NCI-H128 (cell line): ENCODE data around the gene CGB7.
"Not testable (repeated sequence)": the region's sequence is repeated elsewhere in the genome, so short reads cannot be mapped to it uniquely, and the experiment has no call there.

Experiments
- DNase-seq: peaks from one replicate; lab custom pipeline; 2025; ENCODE audit not compliant: unreplicated experiment; lab: John Stamatoyannopoulos, UW

CGB7 gene

DNA sequence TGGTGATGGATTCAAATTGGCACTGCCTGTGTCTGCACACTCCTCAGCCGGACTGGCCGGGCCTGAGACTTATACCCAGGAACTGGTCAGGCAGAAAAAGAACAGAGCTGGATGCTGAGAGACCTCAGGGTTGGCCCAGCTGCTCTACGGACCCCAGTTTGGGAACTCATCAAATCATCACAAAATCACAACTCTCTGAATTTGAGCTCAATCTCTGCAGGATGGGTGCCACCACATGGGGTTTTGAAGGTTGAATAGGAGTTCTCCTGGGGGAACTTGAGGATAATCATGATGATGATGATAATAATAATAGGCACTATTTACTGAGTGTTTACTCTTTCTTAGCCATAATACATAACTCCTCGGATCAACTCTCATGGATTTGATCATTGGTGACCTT lies 14.9 kb downstream of the CGB7 start:
- not testable (repeated sequence) for DNase-seq

DNA sequence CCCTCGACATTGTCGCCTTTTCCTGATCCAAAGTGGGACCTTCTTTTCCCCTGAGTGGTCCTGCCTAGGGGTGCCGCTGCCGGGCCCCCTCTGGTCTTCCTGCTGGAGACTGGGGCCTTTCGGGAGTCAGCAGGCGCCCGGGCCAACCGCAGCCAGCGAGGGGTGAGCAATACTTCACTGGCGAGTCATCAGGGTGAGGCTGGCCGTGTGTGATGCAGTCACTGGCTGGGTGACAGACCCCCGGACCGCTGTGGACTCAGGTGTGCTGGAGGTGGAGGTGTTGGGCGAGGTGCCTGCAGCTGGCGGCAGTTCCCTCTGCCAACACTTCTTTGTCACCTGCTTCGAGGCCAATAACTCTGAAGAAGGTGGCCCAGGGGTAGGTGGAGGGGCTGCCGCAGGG lies 15.4 kb downstream of the CGB7 start:
- no peak for DNase-seq

- DNase-seq, result not testable (repeated sequence)
Observed at GRCh38 chr19:49039736-49040135, 17.8 kb downstream of the CGB7 start.

GRCh38 chr19:49038557-49039276 lies 18.8 kb downstream of the CGB7 start:
- not testable (repeated sequence) for DNase-seq

DNA sequence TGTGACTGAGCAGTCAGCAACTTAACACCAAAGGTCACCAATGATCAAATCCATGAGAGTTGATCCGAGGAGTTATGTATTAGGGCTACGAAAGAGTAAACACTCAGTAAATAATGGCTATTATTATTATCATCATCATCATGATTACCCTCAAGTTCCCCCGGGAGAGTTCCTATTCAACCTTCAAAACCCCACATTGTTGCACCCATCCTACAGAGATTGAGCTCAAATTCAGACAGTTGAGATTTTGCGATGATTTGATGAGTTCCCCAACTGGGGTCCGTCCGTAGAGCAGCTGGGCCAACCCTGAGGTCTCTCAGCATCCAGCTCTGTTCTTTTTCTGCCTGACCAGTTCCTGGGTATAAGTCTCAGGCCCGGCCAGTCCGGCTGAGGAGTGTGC lies 19.4 kb downstream of the CGB7 start:
- not testable (repeated sequence) for DNase-seq

DNA sequence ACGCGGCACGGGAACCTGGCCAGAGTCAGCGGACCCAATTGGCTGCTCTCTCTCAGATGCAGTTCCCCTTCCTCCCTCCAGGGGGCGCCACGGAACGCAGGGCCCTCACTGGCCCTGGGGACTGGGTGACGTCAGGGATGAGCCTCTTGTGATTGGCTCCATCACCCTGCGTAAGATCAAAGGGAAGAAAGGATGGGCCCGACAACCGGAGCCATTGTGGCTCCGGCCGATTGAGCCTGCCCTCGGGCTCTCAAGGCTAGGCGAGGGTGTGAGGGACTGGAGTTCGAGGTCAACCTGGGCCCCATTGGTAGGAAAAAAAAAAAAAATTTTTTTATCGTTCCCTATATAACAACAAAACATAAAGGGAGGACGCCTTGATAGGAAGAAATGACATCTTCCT lies 20.7 kb downstream of the CGB7 start, which contains the start of gene CGB1:
Gene CGB1, minus strand, starts transcription at position 81 of the 400 bp plus-strand sequence. CDS start 184 bp downstream, outside the sequence.
- not testable (repeated sequence) for DNase-seq

DNA sequence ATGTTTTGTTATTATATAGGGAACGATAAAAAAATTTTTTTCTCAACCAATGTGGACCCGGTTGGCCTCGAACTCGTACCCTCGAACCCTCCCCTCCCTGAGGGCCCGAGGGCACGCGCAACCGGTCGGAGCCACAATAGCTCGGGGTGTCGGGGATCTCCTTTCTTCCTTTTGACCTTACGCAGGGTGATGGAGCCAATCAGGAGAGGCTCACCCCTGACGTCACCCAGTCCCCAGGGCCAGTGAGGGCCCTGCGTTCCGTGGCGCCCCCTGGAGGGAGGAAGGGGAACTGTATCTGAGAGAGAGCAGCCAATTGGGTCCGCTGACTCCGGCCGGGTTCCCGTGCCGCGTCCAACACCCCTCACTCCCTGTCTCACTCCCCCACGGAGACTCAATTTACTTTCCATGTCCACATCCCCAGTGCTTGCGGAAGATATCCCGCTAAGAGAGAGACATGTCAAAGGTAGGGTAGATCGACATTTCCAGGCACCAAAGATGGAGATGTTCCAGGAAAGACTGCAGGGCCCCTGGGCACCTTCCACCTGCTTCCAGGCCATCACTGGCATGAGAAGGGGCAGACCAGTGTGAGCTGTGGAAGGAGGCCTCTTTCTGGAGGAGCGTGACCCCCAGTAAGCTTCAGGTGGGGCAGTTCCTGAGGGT lies 25.8 kb downstream of the CGB7 start, which contains the start of gene CGB2:
Gene CGB2, plus strand, starts transcription at position 249 of the 660 bp plus-strand sequence. Its CDS starts 206 bp downstream, at position 455.
- DNase-seq, result not testable (repeated sequence)

DNA sequence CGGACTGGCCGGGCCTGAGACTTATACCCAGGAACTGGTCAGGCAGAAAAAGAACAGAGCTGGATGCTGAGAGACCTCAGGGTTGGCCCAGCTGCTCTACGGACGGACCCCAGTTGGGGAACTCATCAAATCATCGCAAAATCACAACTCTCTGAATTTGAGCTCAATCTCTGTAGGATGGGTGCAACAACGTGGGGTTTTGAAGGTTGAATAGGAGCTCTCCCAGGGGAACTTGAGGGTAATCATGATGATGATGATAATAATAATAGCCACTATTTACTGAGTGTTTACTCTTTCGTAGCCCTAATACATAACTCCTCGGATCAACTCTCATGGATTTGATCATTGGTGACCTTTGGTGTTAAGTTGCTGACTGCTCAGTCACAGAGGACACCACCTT lies 27.2 kb downstream of the CGB7 start:
- DNase-seq, result not testable (repeated sequence)

GRCh38 chr19:49029749-49030148 lies 27.8 kb downstream of the CGB7 start:
- not testable (repeated sequence) for DNase-seq

DNA sequence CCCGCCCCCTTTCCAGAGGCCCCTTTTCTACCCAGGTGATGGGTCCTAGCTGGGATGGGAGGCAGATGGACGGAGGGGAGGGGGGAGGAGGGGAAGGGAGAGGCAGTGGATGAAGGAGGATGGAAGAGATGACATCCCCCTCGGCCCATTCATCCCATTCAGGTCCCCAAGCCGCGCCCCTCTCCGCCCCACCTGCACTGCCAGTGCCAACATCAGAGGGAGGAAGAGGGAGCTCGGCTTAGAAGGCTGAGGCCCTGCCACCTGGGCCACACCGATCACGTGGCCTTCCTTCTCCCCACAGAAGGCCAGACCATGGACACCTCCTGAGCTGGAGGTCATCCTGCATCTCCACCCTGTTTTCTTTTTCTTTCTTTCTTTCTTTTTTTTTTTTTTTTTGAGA lies 28.9 kb downstream of the CGB7 start:
- DNase-seq, result not testable (repeated sequence)

GRCh38 chr19:49025599-49025998 lies 31.9 kb downstream of the CGB7 start:
- not testable (repeated sequence) for DNase-seq

- DNase-seq, result not testable (repeated sequence)
Observed at GRCh38 chr19:49025088-49025487, 32.5 kb downstream of the CGB7 start.

- not testable (repeated sequence) for DNase-seq
Observed at GRCh38 chr19:49024233-49024632, 33.3 kb downstream of the CGB7 start, which contains the start of gene CGB3. Gene CGB3, minus strand, starts transcription at chr19:49024333. Its CDS starts 362 bp downstream, at chr19:49023971.

DNA sequence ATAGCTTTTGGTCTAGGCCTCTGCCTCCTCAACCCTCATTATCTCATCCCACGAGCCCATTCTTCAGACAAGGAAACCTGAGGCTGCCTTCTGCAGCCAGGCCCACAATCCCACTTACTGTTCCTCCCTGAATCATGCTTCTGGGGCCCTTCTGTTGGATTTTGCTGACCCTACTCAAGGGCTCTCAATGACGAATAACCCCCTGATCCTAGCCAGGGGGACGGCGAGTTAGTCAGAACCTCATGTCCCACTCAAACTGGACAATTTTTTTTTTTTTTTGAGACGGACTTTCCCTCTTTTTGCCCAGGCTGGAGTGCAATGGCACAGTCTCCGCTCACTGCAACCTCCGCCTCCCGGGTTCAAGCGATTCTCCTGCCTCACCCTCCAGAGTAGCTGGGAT lies 35.4 kb downstream of the CGB7 start:
- no peak for DNase-seq

DNA sequence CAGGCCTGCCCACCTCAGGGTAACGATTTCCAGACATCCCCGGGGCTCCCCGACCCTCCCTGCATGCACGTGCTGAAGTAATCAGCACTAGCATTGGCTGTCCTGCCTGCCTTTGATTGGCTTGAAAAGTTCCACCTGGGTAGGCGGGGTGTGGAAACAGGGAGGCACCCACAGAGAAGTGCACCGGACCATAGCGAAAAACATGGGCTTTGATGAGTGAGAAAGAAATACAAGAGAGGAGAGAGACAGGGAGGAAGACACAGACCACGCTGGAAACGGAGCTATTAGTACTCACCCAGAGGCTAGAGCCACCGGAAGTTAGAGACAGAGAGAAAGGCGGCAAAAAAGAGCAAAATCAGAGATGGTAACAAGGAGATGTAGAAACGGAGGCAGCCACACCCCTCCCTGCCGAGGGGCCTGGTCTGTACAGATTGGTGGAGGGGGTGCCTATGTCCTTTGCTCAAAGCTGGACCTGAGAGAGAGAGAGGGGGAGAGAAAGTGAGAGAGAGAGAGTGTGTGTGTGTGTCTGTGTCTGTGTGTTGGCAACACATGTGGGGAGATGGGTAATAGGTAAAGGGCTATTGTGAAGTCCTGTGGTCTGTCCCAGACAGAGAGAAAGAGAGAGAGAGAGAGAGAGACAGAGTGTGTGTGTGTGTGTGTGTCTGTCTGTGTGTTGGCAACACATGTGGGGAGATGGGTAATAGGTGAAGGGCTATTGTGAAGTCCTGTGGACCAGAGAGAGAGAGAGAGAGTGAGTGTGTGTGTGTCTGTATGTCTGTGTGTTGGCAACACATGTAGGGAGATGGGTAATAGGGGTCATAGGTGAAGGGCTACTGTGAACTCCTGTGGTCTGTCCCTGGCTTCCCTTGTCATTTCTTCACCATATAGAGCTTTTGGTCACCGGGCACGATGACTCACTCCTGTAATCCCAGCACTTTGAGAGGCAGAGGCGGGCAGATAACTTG lies 36.3 kb downstream of the CGB7 start:
- DNase-seq, result no peak

DNA sequence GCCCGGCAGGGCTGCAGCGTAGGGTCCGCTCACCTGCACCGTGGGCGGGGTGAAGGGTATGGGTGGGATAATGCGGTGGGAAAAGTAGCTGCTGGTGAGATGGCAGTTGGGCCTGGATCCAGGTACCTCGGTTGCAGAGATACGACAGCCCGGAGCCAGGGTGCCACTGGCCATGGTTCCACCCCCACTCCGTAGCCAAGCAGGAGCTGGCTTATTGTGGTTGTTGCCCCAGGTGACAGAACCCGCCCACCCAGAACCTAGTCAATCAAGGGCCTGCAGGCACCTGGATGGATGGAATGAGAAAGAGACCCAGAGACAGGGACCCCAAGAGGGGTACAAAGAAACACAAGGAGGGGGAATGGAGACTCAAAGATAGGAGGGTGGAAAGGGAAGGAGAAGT lies 37.2 kb downstream of the CGB7 start:
- DNase-seq, result no peak

DNA sequence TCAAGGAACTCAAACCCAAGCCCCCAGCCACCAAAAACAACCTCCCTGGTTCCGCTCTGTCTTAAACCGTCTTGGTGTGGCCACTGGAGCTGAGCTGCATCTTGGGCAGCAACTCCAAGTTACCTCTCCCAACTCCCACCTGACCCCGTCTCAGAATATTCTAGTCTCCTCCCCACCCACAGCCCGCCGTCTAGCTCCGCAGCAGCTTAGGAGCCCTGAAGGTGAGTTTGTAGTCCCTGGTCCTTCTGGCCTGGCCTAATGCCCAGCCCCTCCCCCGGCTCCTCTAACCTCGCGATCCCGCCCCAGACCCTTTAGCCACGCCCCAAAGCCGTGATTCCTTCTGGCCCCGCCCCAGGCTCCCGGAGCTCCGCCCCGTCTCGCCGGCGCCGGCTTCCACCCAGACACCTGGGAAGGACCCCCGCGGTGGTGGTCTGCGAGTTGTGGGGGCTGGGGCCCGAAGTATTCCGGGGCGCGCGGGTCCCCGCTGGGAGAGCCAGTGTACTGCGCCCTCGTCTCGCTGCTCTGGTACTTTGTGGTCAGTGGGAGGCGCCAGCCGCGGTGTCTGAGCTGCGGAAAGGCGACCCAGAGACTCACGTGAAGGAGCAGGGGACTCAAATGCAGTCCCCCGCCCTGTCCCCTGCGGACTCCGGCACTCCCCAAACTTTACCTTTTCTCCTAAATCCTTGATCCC lies 38.2 kb downstream of the CGB7 start:
- no peak for DNase-seq

DNA sequence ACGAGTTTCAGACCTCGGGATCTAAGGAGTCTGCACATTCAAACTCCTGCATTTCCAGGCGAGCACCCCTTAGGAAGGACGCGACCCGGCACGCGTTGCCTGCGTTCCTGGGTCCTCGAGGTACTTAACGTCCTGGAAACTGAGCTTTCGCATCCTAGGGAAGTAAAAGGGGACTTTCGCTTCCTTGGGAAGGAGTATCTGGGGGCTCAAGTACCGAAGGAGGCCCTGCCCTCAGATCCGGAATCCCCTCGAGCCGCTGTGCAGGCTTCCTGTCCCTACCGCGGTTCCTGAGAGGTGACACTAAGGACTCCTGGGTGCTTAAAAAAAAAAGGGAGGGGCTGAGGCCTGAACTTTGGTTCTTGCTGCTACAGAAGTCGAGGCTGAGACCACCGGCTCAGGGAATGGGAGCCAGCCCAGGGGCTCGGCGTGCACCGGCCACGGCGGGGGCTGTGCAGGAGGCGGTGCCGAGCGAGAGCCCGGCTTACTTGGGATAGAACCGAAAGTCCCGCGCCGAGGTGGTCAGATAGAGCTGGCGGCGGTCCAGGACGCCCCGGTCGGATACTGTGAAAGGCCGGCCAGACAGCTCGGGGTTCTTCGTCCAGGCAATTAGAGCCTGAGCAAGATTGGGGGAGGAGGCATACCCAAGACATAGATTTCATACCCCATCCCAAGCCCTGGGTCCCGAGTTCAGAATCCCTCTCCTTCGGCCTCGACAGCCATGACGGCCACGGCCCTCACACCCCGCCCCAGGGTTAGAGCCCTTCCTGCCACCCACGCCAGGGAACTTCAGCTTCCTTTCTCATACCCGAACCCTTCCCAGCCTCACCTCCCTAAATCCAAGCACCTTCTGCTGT lies 38.9 kb downstream of the CGB7 start:
- not testable (repeated sequence) for DNase-seq

DNA sequence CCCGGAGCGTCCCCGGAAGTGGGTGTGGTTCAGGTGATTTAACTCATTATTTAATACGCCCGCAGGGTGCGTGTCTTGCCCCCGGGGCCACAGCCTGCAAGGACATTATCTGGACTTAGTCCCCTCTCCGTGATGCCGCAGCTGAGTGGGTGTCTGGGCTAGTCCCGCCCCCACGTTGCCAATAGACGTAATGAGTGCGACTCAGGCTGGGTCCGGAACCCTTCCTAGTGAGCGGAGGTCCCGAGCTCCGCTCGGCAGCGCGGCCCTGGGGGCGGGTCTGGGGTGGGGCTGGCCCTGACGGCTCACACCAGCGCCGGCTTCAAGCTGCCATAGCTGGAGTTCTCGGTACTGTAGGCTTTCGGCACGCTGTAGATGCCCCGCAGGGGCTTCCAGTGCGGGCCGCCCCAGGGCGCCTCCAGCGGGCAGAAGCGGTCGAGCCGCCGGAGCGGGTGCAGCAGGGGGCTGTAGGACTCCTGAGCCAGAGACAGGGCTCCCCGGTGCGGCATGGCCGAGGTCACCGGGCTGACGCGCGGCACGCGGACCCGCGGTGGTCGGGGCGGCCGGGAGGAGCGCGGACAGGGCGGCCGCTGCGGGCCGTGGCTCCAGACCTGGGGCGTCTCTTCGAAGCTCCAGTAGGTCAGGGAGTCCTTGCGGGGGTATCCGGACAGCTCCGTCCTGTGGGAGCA lies 39.7 kb downstream of the CGB7 start:
- DNase-seq, result no peak
